22Rv1 (cell line): ENCODE data around the gene PTH2R.

ENCODE experiments used
- H3K27ac ChIP-seq: fragments of 450-650 bp; 2 replicates; pipeline ENCODE4 v1.5.1; 2017
- ZFX ChIP-seq: fragments of 450-650 bp; IDR thresholded peaks from 2 replicates; pipeline ENCODE4 v1.6.1; 2017; ENCODE audit warnings: antibody characterized with exemption, borderline replicate concordance
- TF ChIP-seq, protein P1 (sequence below): fragments of 450-650 bp; IDR thresholded peaks from 2 replicates; pipeline ENCODE4 v1.5.1; 2017; ENCODE audit warnings: mild to moderate bottlenecking

The PTH2R gene, protein sequence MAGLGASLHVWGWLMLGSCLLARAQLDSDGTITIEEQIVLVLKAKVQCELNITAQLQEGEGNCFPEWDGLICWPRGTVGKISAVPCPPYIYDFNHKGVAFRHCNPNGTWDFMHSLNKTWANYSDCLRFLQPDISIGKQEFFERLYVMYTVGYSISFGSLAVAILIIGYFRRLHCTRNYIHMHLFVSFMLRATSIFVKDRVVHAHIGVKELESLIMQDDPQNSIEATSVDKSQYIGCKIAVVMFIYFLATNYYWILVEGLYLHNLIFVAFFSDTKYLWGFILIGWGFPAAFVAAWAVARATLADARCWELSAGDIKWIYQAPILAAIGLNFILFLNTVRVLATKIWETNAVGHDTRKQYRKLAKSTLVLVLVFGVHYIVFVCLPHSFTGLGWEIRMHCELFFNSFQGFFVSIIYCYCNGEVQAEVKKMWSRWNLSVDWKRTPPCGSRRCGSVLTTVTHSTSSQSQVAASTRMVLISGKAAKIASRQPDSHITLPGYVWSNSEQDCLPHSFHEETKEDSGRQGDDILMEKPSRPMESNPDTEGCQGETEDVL

DNA sequence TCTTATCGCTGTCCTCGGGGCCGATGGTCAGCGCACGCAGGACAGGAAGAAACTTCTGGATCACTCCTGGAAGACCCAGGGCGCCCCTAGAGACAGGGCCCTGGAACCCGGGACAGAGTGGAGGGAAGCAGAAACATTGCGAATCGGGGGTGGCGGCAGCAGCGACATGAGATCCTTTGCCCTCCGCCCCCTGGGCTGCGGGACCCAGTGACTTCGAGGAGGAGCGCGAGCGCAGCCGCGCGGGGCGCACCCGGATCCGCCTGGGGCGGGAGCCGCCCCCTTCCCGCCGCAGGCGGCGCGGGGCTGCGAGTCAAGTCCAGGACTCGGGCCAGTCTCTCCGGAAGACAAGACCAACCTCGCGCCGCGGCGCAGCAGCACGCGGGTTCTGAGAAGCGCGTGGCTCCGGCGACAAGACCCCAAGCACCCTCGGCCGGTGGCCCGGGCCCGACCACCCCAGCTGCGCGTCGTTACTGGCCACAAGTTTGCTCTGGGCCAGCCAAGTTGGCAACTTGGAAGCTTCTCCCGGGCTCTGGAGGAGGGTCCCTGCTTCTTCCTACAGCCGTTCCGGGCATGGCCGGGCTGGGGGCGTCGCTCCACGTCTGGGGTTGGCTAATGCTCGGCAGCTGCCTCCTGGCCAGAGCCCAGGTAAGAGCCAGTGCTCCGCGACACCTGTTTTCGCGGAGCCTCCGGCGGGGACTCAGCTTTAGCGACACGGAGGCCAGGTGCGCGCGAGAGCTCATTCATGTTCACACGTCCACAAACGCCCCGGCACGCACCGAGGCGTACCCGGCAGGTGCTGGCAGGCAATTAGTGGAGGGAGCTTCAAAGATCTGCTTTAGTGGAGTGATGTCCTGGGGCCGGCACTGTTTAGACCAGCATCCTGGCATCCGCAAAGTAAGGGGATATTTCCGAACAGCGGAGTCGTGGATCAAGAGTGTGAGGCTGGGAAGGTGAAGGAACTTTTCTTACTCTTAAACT, at the start of gene PTH2R:
PTH2R (plus strand) TSS at position 319 of the 978 bp plus-strand sequence; CDS start at position 571, 252 bp downstream.
- no peak for TF ChIP-seq ZFX
- TF ChIP-seq, protein P1, sequence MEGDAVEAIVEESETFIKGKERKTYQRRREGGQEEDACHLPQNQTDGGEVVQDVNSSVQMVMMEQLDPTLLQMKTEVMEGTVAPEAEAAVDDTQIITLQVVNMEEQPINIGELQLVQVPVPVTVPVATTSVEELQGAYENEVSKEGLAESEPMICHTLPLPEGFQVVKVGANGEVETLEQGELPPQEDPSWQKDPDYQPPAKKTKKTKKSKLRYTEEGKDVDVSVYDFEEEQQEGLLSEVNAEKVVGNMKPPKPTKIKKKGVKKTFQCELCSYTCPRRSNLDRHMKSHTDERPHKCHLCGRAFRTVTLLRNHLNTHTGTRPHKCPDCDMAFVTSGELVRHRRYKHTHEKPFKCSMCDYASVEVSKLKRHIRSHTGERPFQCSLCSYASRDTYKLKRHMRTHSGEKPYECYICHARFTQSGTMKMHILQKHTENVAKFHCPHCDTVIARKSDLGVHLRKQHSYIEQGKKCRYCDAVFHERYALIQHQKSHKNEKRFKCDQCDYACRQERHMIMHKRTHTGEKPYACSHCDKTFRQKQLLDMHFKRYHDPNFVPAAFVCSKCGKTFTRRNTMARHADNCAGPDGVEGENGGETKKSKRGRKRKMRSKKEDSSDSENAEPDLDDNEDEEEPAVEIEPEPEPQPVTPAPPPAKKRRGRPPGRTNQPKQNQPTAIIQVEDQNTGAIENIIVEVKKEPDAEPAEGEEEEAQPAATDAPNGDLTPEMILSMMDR = no peak
- no peak within 1 kb of the TSS for H3K27ac ChIP-seq

DNA sequence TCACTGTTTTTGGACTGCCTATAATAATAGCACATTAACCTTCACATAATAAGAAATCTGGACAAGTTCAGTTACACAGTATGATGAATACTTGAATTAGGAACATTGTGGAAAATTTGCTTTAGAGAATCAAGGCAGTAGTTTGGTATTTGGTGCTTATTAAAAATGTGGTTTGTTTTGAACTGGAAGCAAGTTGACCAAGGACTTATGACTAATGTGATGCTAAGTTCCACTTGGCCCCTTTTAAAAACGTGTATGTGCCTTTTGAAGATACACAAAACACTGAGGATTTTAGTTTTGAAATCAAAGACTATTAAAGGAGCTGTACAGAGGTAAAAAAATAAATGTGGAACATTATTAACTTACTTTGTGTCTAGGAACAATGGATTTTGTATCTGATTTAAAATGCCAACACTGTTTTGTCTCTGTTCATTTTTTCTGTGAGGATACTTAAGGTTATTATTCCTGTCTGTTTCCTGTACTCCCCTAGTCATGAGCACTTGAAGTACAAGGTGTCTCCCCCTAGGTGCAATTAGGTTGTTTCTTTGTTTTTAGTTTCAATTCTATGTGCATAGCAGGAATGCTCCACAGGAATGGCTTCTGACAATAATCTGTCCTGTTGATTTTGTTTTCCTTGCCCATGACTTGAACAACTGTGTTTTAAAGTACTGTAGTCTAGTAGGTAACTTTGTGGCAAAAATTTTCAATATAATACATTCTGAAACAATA, 49.6 kb upstream of the PTH2R start:
- no peak for TF ChIP-seq ZFX
- TF ChIP-seq, protein P1 = no peak

DNA sequence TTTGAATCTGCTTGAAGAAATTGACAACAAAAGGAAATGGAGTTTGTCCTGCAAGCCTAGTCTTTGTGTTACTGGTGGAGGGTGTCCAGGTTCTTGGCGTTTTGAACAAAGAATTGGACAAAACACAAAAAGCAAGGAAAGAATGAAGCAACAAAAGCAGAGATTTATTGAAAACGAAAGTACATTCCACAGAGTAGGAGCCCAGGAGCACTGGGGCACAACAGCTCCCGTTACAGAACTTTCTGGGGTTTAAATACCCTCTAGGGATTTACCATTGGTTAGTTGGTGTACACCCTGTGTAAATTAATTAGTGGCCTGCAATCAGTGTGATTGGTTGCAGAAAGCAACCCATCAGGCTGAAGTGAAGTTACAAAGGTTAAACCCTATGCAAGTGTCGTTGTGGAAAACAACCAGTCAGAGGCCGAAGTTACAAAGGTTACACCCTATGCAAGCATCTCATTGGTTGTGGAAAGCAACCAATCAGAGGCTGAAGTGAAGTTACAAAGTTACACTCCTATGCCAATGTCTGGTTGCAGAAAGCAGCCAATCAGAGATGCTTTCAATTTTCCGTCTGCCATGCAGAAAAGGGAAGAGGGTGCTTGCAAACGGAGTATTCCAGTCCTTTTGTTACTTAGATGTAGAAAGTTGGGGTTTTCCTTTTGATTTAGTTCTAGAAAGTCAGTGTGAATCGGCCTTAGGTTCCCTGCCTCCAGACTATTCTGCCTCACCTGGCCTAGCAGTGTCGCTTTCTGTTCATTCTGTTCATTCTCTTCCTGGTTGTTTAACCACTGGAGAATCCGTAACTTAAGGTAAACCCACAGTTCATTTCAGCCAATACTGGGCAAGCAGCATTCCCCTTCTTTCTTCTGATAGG, 47.6 kb upstream of the PTH2R start:
- no peak for TF ChIP-seq ZFX
- TF ChIP-seq, protein P1 = no peak
- H3K27ac ChIP-seq = no peak overlapping the region

More for the DNA sequence above, 49.6 kb upstream of the PTH2R start:
- H3K27ac ChIP-seq = no peak overlapping the region

DNA sequence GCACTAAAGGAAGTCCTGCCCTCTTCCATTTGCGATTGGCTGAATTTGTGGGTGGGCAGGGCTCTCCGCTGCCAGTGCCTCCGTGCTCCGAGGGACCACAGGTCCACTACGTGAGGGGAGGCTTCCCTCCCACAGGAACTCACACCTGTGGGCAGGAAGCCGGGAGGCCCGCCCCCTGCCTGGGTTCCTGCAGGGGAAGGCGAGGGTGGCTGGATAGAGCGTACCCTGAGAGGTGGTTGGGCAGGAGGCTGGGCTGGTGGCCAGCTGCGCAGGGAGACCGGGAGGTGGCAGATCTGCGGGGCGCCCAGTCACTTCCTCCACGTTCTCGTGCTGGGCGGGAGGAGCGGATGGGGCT, 47.0 kb upstream of the PTH2R start:
- no peak for TF ChIP-seq ZFX
- TF ChIP-seq, protein P1 = no peak
- H3K27ac ChIP-seq = no peak overlapping the region

DNA sequence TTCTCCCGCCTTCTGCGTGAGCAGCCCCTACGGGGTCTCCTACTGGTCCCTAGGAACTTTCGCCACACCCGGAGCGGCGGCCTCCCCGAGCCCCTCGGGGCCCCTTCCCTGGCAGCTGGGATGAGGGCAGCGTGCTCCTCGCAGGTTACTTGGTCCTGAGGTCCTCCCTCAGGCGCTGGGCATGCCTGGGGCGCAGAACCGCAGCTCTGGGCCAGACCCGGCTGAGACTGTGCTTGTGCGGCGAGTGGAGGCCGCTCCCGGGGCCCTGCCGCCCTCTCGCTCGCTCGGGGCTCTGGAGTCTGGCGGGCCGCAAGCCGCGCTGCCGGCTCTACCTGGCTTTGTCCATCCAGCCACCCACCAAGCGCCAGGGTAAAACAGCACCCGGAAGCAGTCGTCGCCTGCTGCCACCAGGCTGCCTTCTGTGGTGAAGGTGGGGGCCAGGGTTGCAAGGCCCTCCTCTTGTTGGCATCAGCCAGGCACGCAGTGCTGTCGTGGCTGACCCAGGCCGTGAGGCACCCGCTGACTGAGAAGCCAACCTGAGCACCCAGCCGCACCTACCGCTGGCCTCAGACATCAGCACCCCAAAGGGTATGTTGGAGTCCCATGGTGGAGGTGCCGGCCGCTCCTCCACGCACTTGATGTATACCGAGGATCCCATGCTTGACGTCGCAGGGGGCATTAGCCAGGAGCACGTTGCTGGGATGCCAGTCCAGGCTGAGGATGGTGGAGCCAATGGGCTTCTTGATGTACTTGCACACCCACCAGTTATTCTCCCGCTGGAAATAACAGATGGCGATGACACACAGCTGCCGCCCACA, 46.1 kb upstream of the PTH2R start:
- no peak overlapping the region for H3K27ac ChIP-seq
- TF ChIP-seq ZFX = no peak
- TF ChIP-seq, protein P1 = no peak
